Tibial nerve (tissue), 4 donors: ENCODE data around the gene ACOT9.
"Not testable (repeated sequence)": the region's sequence is repeated elsewhere in the genome, so short reads cannot be mapped to it uniquely, and the experiment has no call there.

ENCODE experiments used
- CTCF ChIP-seq, 5 experiments: fragments of 200-600 bp in 3 of 5; fragments of 450-650 bp in 2 of 5; sonication (generic) in 3 of 5; IDR thresholded peaks; one replicate each; pipeline ENCODE4 v1.5.1; 2016 to 2019; ENCODE audit warnings: antibody characterized with exemption in 5 of 5, mild to moderate bottlenecking in 3 of 5, moderate library complexity in 2 of 5
- EP300 ChIP-seq, 2 donors: sonication (generic); formaldehyde crosslinking; IDR thresholded peaks; one replicate each; pipeline ENCODE4 v1.6.1; 2017; ENCODE audit warnings: antibody characterized with exemption in 2 of 2, mild to moderate bottlenecking in 1 of 2
- POLR2A ChIP-seq, 2 donors: fragments of 450-650 bp; IDR thresholded peaks; one replicate each; pipeline ENCODE4 v1.6.1; 2017; ENCODE audit warnings: antibody characterized with exemption in 2 of 2, mild to moderate bottlenecking in 2 of 2, moderate library complexity in 2 of 2

GRCh38 chrX:23743623-23743971, 521 bp upstream of the ACOT9 start:
- not testable (repeated sequence) for TF ChIP-seq CTCF, POLR2A (IDR thresholded peaks at IDR 0.05)
- peak in 1 of 2 donors; percentile 5 for TF ChIP-seq EP300 (IDR thresholded peaks at IDR 0.05)
